GM12892 (cell line): Measurements from ENCODE around the gene CCL14.

ENCODE experiments used
- DNase-seq: peaks from one replicate; pipeline ENCODE4 v3.0.0; 2011; ENCODE audit not compliant: insufficient read length
- FAIRE-seq: peaks from 2 replicates; lab custom pipeline; 2011; peaks lifted over from hg19 to GRCh38; lab: Jason Lieb, UNC
- POLR2A ChIP-seq: IDR thresholded peaks from 2 replicates; pipeline ENCODE4 v1.6.1; 2011; ENCODE audit warnings: low read depth, low read length, control low read depth
- POLR2AphosphoS5 ChIP-seq: IDR thresholded peaks from 2 replicates; pipeline ENCODE4 v1.6.1; 2011; ENCODE audit warnings: low read depth, low read length, control low read depth
- TAF1 ChIP-seq: IDR thresholded peaks from 2 replicates; pipeline ENCODE4 v1.6.1; 2011; ENCODE audit warnings: low read depth, mild to moderate bottlenecking, control low read depth, low read length, borderline replicate concordance

The CCL14 gene

GRCh38 chr17:35982409-35983191, 3.9 kb downstream of the CCL14 start:
- DNase-seq: no peak
- TF ChIP-seq POLR2AphosphoS5: no peak
- no peak for TF ChIP-seq TAF1
- no peak for TF ChIP-seq POLR2A
- FAIRE-seq: no peak

- DNase-seq: no peak
- no peak for FAIRE-seq
- TF ChIP-seq POLR2AphosphoS5: no peak
- TF ChIP-seq TAF1: no peak
- no peak for TF ChIP-seq POLR2A
These were observed 4.6 kb downstream of the CCL14 start for GRCh38 chr17:35981908-35982330.

GRCh38 chr17:35981246-35981645, 5.3 kb downstream of the CCL14 start, which contains the start of gene CCL16:
Gene CCL16 (minus strand): TSS chr17:35981497. CDS start chr17:35981420, 77 bp downstream.
- TF ChIP-seq TAF1: no peak
- TF ChIP-seq POLR2AphosphoS5: no peak
- DNase-seq (no peak), FAIRE-seq (no peak)

GRCh38 chr17:35978346-35978745, 8.2 kb downstream of the CCL14 start:
- no peak for DNase-seq
- TF ChIP-seq TAF1: no peak
- no peak for TF ChIP-seq POLR2AphosphoS5
- no peak for TF ChIP-seq POLR2A
- FAIRE-seq: no peak

GRCh38 chr17:35977509-35977908, 9.0 kb downstream of the CCL14 start:
- TF ChIP-seq POLR2A (no peak), POLR2AphosphoS5 (no peak), TAF1 (no peak)
- no peak for FAIRE-seq

GRCh38 chr17:35973333-35974260, 12.9 kb downstream of the CCL14 start:
- TF ChIP-seq POLR2AphosphoS5 (no peak), POLR2A (no peak), TAF1 (no peak)
- FAIRE-seq: no peak
- no peak for DNase-seq

More at GRCh38 chr17:35977509-35977908, 9.0 kb downstream of the CCL14 start:
- DNase-seq: no peak

GRCh38 chr17:35972945-35973332, 13.6 kb downstream of the CCL14 start:
- no peak for DNase-seq
- TF ChIP-seq POLR2A: no peak
- TF ChIP-seq TAF1: no peak
- no peak for TF ChIP-seq POLR2AphosphoS5
- no peak for FAIRE-seq

GRCh38 chr17:35972535-35972934, 14.0 kb downstream of the CCL14 start:
- no peak for DNase-seq
- TF ChIP-seq TAF1 (no peak), POLR2A (no peak), POLR2AphosphoS5 (no peak)
- no peak for FAIRE-seq

- FAIRE-seq: no peak
- TF ChIP-seq POLR2A: no peak
- TF ChIP-seq POLR2AphosphoS5: no peak
- no peak for TF ChIP-seq TAF1
- no peak for DNase-seq
These were observed 14.5 kb downstream of the CCL14 start for GRCh38 chr17:35972066-35972465.

GRCh38 chr17:35969558-35970380, 16.8 kb downstream of the CCL14 start:
- peak; percentile 35 for DNase-seq
- no peak for FAIRE-seq
- no peak for TF ChIP-seq TAF1
- no peak for TF ChIP-seq POLR2AphosphoS5
- TF ChIP-seq POLR2A: no peak

GRCh38 chr17:35968520-35969054, 17.9 kb downstream of the CCL14 start:
- FAIRE-seq (no peak), DNase-seq (no peak)
- TF ChIP-seq POLR2A (no peak), TAF1 (no peak), POLR2AphosphoS5 (no peak)
